ENCODE data around the gene AASS. TPM values are rescaled to one million over a fixed set of nuclear protein-coding genes. Genes with fewer than 3 reads are reported as not detected.

The AASS gene
- total RNA-seq, 1 donor from 2014 or later: 70.2 TPM

GRCh38 chr7:122038904-122039303 is 105.1 kb downstream of the AASS start:
- Mint-ChIP-seq H3K27me3 (no peaks in the 10 kb centered on the region), H3K9me3 (ENCODE audit: low read depth) (no peaks in the 10 kb centered on the region), H3K36me3 (ENCODE audit: insufficient read depth) (no peaks in the 10 kb centered on the region), H3K4me1 (ENCODE audit: low read depth) (peaks cover 2% of the 10 kb centered on the region), H3K4me3 (ENCODE audit: low read depth) (no peak overlapping the region), H3K27ac (no peak overlapping the region)
- no peak for TF ChIP-seq CTCF (IDR thresholded peaks at IDR 0.05; ENCODE audit: unreplicated experiment)
- DNase-seq (ENCODE audit: low spot score, unreplicated experiment): no peak

GRCh38 chr7:122038134-122038533 is 105.9 kb downstream of the AASS start:
- Mint-ChIP-seq H3K4me1 (ENCODE audit: low read depth) (peaks cover 2% of the 10 kb centered on the region), H3K27ac (no peak overlapping the region), H3K9me3 (ENCODE audit: low read depth) (no peaks in the 10 kb centered on the region), H3K27me3 (no peaks in the 10 kb centered on the region), H3K4me3 (ENCODE audit: low read depth) (no peak overlapping the region), H3K36me3 (ENCODE audit: insufficient read depth) (no peaks in the 10 kb centered on the region)
- TF ChIP-seq CTCF (IDR thresholded peaks at IDR 0.05; ENCODE audit: unreplicated experiment): no peak
- no peak for DNase-seq (ENCODE audit: low spot score, unreplicated experiment)

GRCh38 chr7:122035876-122036275 is 108.2 kb downstream of the AASS start:
- Mint-ChIP-seq H3K36me3 (ENCODE audit: insufficient read depth) (no peaks in the 10 kb centered on the region), H3K27ac (no peak overlapping the region), H3K4me1 (ENCODE audit: low read depth) (peaks cover 2% of the 10 kb centered on the region), H3K27me3 (no peaks in the 10 kb centered on the region), H3K9me3 (ENCODE audit: low read depth) (no peaks in the 10 kb centered on the region), H3K4me3 (ENCODE audit: low read depth) (no peak overlapping the region)
- TF ChIP-seq CTCF (IDR thresholded peaks at IDR 0.05; ENCODE audit: unreplicated experiment): no peak
- DNase-seq (ENCODE audit: low spot score, unreplicated experiment): no peak

GRCh38 chr7:122033641-122034040 is 110.4 kb downstream of the AASS start:
- H3K4me1 Mint-ChIP-seq (ENCODE audit: low read depth): no peaks in the 10 kb centered on the region
- no peaks in the 10 kb centered on the region for H3K27me3 Mint-ChIP-seq
- no peaks in the 10 kb centered on the region for H3K36me3 Mint-ChIP-seq (ENCODE audit: insufficient read depth)
- no peak overlapping the region for H3K27ac Mint-ChIP-seq
- no peak for TF ChIP-seq CTCF (IDR thresholded peaks at IDR 0.05; ENCODE audit: unreplicated experiment)
- no peak for DNase-seq (ENCODE audit: low spot score, unreplicated experiment)
- no peak overlapping the region for H3K4me3 Mint-ChIP-seq (ENCODE audit: low read depth)
- no peaks in the 10 kb centered on the region for H3K9me3 Mint-ChIP-seq (ENCODE audit: low read depth)

- no peak overlapping the region for H3K27ac Mint-ChIP-seq
- no peaks in the 10 kb centered on the region for H3K4me1 Mint-ChIP-seq (ENCODE audit: low read depth)
- no peaks in the 10 kb centered on the region for H3K36me3 Mint-ChIP-seq (ENCODE audit: insufficient read depth)
- DNase-seq (ENCODE audit: low spot score, unreplicated experiment): no peak
- no peaks in the 10 kb centered on the region for H3K9me3 Mint-ChIP-seq (ENCODE audit: low read depth)
- no peak for TF ChIP-seq CTCF (IDR thresholded peaks at IDR 0.05; ENCODE audit: unreplicated experiment)
- no peaks in the 10 kb centered on the region for H3K27me3 Mint-ChIP-seq
- H3K4me3 Mint-ChIP-seq (ENCODE audit: low read depth): no peak overlapping the region
Measured at GRCh38 chr7:122027058-122027457, 117.0 kb downstream of the AASS start.

Other genes with a start within 250 kb of the AASS start
- not detected in 2 replicates for gene FEZF1, start 160.5 kb upstream of the AASS start, total RNA-seq